Ishikawa (cell line): ENCODE data around the gene NWD2.

ENCODE experiments used
- CEBPB ChIP-seq: IDR thresholded peaks from 2 replicates; pipeline ENCODE4 v1.6.1; 2012
- CREB1 ChIP-seq: IDR thresholded peaks from 2 replicates; pipeline ENCODE4 v1.6.1; 2012; ENCODE audit warnings: low read depth
- EGR1 ChIP-seq: IDR thresholded peaks from 2 replicates; pipeline ENCODE4 v1.6.1; 2012
- EP300 ChIP-seq: IDR thresholded peaks from 2 replicates; pipeline ENCODE4 v1.6.1; 2012; ENCODE audit warnings: borderline replicate concordance
- FOXM1 ChIP-seq: IDR thresholded peaks from 2 replicates; pipeline ENCODE4 v1.6.1; 2012; ENCODE audit warnings: low read depth, borderline replicate concordance
- NFIC ChIP-seq: IDR thresholded peaks from 2 replicates; pipeline ENCODE4 v1.6.1; 2012
- RAD21 ChIP-seq: IDR thresholded peaks from 2 replicates; pipeline ENCODE4 v1.6.1; 2012; ENCODE audit warnings: low read depth
- TAF1 ChIP-seq: IDR thresholded peaks from 2 replicates; pipeline ENCODE4 v1.6.1; 2012; ENCODE audit warnings: low read depth, mild to moderate bottlenecking
- TCF12 ChIP-seq: IDR thresholded peaks from 2 replicates; pipeline ENCODE4 v1.6.1; 2012; ENCODE audit warnings: low read depth
- TEAD4 ChIP-seq: IDR thresholded peaks from 2 replicates; pipeline ENCODE4 v1.6.1; 2012
- USF1 ChIP-seq: IDR thresholded peaks from 2 replicates; pipeline ENCODE4 v1.6.1; 2012
- YY1 ChIP-seq: IDR thresholded peaks from 2 replicates; pipeline ENCODE4 v1.6.1; 2012; ENCODE audit warnings: low read depth
- ZBTB7A ChIP-seq: IDR thresholded peaks from 2 replicates; pipeline ENCODE4 v1.6.1; 2012; ENCODE audit warnings: low read depth
- TF ChIP-seq, protein P1 (sequence below): IDR thresholded peaks from 2 replicates; pipeline ENCODE4 v1.6.1; 2012; ENCODE audit warnings: low read depth, mild to moderate bottlenecking
- TF ChIP-seq, protein P2 (sequence below): IDR thresholded peaks from 2 replicates; pipeline ENCODE4 v1.6.1; 2012

NWD2 gene

DNA sequence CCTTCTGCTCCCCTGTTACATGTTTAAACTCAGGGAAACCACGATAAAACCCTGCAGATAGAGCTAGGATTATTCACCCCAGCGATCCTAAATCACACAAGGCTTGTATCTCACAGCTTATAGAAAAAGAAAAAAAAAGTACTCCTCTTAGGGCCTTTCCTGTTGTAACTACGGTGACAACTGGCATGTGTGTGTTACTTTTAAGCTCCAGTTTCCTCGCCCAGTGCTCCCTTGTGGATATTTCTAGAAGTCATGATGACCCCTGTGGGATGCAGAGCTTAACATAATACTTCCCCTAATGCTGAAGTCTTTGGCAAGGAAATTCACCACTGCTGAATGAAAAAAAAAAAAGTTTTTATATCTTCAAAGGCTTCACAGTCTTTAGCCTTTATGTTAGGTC, 114.7 kb downstream of the NWD2 start:
- TF ChIP-seq, protein P1, sequence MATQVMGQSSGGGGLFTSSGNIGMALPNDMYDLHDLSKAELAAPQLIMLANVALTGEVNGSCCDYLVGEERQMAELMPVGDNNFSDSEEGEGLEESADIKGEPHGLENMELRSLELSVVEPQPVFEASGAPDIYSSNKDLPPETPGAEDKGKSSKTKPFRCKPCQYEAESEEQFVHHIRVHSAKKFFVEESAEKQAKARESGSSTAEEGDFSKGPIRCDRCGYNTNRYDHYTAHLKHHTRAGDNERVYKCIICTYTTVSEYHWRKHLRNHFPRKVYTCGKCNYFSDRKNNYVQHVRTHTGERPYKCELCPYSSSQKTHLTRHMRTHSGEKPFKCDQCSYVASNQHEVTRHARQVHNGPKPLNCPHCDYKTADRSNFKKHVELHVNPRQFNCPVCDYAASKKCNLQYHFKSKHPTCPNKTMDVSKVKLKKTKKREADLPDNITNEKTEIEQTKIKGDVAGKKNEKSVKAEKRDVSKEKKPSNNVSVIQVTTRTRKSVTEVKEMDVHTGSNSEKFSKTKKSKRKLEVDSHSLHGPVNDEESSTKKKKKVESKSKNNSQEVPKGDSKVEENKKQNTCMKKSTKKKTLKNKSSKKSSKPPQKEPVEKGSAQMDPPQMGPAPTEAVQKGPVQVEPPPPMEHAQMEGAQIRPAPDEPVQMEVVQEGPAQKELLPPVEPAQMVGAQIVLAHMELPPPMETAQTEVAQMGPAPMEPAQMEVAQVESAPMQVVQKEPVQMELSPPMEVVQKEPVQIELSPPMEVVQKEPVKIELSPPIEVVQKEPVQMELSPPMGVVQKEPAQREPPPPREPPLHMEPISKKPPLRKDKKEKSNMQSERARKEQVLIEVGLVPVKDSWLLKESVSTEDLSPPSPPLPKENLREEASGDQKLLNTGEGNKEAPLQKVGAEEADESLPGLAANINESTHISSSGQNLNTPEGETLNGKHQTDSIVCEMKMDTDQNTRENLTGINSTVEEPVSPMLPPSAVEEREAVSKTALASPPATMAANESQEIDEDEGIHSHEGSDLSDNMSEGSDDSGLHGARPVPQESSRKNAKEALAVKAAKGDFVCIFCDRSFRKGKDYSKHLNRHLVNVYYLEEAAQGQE: no peak
- TF ChIP-seq YY1: no peak
- no peak for TF ChIP-seq EP300
- TF ChIP-seq CREB1: no peak
- TF ChIP-seq USF1: no peak
- no peak for TF ChIP-seq TAF1
- no peak for TF ChIP-seq FOXM1

DNA sequence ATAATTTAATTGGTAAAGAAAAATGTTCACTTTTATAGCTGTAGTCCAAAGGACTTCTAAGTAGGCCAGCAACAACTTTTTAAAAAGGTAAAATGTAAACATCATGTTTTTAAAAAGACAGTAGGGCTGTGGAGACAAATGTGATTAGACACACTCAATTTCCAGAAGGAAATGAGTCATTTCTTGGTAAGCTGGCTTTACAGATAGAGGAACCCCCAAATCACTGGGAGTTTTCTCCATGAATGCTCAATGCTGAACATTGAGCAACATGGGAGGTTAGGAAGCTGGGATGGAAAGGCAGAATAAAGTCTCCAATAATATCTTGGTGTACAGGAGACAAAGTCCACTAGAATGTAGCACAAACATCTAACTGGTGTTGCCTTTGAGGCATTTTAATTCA, 121.3 kb downstream of the NWD2 start:
- TF ChIP-seq TEAD4: no peak
- no peak for TF ChIP-seq ZBTB7A
- TF ChIP-seq USF1: no peak
- TF ChIP-seq RAD21: no peak
- no peak for TF ChIP-seq EGR1
- no peak for TF ChIP-seq TCF12
- TF ChIP-seq, protein P1: no peak
- TF ChIP-seq EP300: no peak
- no peak for TF ChIP-seq CREB1
- TF ChIP-seq YY1: no peak
- no peak for TF ChIP-seq FOXM1
- no peak for TF ChIP-seq TAF1
- TF ChIP-seq NFIC: no peak
- no peak for TF ChIP-seq CEBPB

DNA sequence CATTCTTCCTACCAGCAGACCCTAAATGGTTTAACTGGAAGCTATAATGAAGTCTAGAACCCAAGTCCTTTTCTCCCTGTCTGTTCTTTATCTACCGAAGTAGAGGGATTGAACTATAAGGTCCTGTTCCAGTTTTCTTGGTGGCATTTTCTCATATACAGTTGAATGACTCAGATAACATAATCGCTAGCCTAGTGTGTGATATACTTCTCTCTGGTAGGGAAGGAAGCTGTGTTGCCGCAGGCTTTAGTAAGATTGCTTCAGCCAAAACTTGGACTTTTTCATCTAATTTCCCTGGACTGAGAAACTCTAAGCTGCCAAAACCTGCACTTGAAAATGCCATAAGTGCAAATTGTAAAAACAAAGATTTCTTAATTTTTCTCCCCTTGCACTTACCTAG, 123.4 kb downstream of the NWD2 start:
- TF ChIP-seq EP300 (no peak), TAF1 (no peak), EGR1 (no peak), USF1 (no peak), ZBTB7A (no peak), FOXM1 (no peak), RAD21 (no peak), TCF12 (no peak), YY1 (no peak), TEAD4 (no peak), CREB1 (no peak), CEBPB (no peak), NFIC (no peak)
- TF ChIP-seq, protein P1: no peak
- TF ChIP-seq, protein P2, sequence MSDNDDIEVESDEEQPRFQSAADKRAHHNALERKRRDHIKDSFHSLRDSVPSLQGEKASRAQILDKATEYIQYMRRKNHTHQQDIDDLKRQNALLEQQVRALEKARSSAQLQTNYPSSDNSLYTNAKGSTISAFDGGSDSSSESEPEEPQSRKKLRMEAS: no peak

DNA sequence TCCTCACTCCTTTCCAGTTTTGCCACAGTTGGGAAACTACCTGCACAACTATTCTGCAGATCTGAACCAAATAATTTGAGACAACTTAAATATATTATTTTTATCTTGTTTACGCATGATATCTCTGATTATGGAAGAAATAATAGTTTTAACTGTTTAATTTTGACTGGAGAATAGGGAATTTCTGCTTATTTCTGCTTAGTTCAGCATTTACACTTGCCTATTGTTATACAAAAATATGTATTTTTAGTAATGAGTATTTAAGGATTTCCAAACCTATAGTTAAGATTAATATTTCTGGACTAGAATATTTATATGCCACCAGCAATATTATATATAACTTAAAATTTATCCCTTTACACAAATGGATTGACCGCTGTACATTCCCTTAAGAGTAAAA, 125.5 kb downstream of the NWD2 start:
- TF ChIP-seq YY1 (no peak), CREB1 (no peak), USF1 (no peak), FOXM1 (no peak), RAD21 (no peak), TAF1 (no peak), EP300 (no peak), TCF12 (no peak), TEAD4 (no peak), CEBPB (no peak), NFIC (no peak), ZBTB7A (no peak), EGR1 (no peak)
- TF ChIP-seq, protein P2: no peak
- TF ChIP-seq, protein P1: no peak
